ENCODE measurements around the gene POTEE. TPM values are rescaled to one million over a fixed set of nuclear protein-coding genes. Genes with fewer than 3 reads are reported as not detected.
"Not testable (repeated sequence)": the region's sequence is repeated elsewhere in the genome, so short reads cannot be mapped to it uniquely, and the experiment has no call there.

POTEE gene
- not detected in 2 replicates for total RNA-seq (2014; rRNA removed; shearing (Covaris generic))
- not detected in 2 replicates for polyA plus RNA-seq (2015; cell fraction: cytosol; rRNA removed)
- 0.07 TPM in 1 of 2 replicates, not detected in the other for polyA plus RNA-seq (2015; cell fraction: nucleus; rRNA removed)

- DNase-seq (ENCODE audit: low read depth, low spot score); in situ Hi-C loops (cut with HindIII; ENCODE audit: low pct_unique_long_range_greater_than_20kb, low sequenced_read_pairs): not testable (repeated sequence)
Measured at GRCh38 chr2:131209030-131209772, at the start of gene POTEE. TSS of gene POTEE (plus strand) at chr2:131209536. CDS start at chr2:131218403, 8,867 bp downstream.

GRCh38 chr2:131165562-131165961 is 43.8 kb upstream of the POTEE start:
- not testable (repeated sequence) for DNase-seq (ENCODE audit: low read depth, low spot score)

GRCh38 chr2:131168538-131168937 is 40.8 kb upstream of the POTEE start:
- no peak for DNase-seq (ENCODE audit: low read depth, low spot score)
- in situ Hi-C loops (cut with HindIII; ENCODE audit: low pct_unique_long_range_greater_than_20kb, low sequenced_read_pairs): no loop called here

More at GRCh38 chr2:131165562-131165961, 43.8 kb upstream of the POTEE start:
- in situ Hi-C loops (cut with HindIII; ENCODE audit: low pct_unique_long_range_greater_than_20kb, low sequenced_read_pairs): not testable (repeated sequence)

GRCh38 chr2:131178050-131178449 is 31.3 kb upstream of the POTEE start:
- DNase-seq (ENCODE audit: low read depth, low spot score); in situ Hi-C loops (cut with HindIII; ENCODE audit: low pct_unique_long_range_greater_than_20kb, low sequenced_read_pairs): not testable (repeated sequence)

GRCh38 chr2:131178721-131179418 is 30.5 kb upstream of the POTEE start:
- in situ Hi-C loops (cut with HindIII; ENCODE audit: low pct_unique_long_range_greater_than_20kb, low sequenced_read_pairs); DNase-seq (ENCODE audit: low read depth, low spot score): not testable (repeated sequence)

DNA sequence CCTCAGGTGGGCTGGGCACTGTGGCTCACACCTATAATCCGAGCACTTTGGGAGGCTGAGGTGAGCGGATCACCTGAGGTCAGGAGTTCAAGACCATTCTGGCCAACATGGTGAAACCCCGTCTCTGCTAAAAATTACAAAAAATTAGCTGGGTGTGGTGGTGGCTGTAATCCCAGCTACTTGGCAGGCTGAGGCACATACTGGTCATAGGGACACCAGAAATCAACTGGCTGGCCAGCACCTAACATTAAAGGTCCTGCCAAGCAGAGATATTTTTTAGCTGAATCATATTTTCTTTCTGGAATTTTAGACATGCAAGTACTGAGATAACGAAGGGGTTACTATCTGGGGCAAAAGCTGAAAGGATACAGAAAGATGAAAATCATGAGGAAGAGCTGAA is 27.9 kb upstream of the POTEE start:
- in situ Hi-C loops (cut with HindIII; ENCODE audit: low pct_unique_long_range_greater_than_20kb, low sequenced_read_pairs); DNase-seq (ENCODE audit: low read depth, low spot score): not testable (repeated sequence)

- DNase-seq (ENCODE audit: low read depth, low spot score); in situ Hi-C loops (cut with HindIII; ENCODE audit: low pct_unique_long_range_greater_than_20kb, low sequenced_read_pairs): not testable (repeated sequence)
Measured at GRCh38 chr2:131193421-131193820, 15.9 kb upstream of the POTEE start.

GRCh38 chr2:131196186-131196585 is 13.2 kb upstream of the POTEE start:
- in situ Hi-C loops (cut with HindIII; ENCODE audit: low pct_unique_long_range_greater_than_20kb, low sequenced_read_pairs); DNase-seq (ENCODE audit: low read depth, low spot score): not testable (repeated sequence)

DNA sequence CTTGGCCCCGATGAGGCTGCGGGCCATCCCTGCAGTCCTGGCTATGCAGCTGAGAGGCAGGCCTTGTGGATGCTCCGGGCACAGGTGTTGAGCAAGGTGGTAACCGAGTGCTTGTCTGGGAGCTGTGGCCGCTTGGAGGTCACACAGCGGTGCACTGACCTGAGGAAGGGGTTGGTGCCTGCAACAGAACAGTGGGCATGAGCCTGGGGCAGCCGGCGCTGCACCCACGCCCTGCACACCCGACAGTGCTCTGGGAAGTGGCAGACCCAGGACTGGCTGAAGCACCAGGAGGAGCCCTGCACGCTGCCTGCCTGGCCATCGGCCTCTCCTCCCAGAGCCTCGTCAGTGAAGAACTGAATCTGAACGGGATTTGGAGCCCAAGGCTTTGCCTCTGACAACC is 8.2 kb upstream of the POTEE start:
- no peak for DNase-seq (ENCODE audit: low read depth, low spot score)
- in situ Hi-C loops (cut with HindIII; ENCODE audit: low pct_unique_long_range_greater_than_20kb, low sequenced_read_pairs): no loop called here

DNA sequence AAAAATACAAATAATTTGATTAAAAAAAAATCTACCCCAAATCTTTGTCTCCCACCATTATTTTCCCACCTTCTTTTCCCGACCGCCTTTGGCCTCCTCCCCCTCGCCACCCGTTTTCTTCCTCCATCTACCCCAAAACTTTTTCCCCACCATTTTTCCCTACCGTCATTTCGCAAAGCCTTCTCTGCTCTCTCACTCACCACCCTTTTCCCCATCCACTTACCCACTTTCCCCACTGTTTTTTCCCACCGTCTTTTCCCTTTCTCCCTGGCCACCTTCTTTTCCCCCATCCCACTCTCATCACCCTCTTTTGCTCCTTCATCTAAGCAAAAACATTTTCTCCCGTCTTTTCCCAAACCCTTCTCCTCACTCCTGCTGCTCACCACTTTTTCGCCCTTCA is 1.5 kb upstream of the POTEE start:
- DNase-seq (ENCODE audit: low read depth, low spot score); in situ Hi-C loops (cut with HindIII; ENCODE audit: low pct_unique_long_range_greater_than_20kb, low sequenced_read_pairs): not testable (repeated sequence)

DNA sequence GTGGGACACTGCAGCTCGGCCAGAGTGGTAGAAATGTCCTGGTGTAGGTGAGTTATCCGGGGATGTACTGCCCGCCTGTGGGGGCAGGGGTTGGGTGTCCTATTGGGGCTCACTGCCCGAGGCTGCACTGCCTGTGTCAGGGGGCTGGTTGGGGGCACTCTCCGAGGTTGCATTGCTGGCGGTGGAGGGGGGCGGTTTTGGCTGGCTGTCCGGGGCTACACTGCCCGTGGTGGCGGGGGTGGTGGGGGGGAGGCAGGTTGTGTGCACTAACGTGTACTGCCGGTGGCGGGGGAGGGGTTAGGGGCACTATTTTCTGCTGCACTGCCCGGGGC is 403 bp downstream of the POTEE start:
- DNase-seq (ENCODE audit: low read depth, low spot score); in situ Hi-C loops (cut with HindIII; ENCODE audit: low pct_unique_long_range_greater_than_20kb, low sequenced_read_pairs): not testable (repeated sequence)

- in situ Hi-C loops (cut with HindIII; ENCODE audit: low pct_unique_long_range_greater_than_20kb, low sequenced_read_pairs); DNase-seq (ENCODE audit: low read depth, low spot score): not testable (repeated sequence)
Measured at GRCh38 chr2:131210434-131211211, 1.3 kb downstream of the POTEE start.

- in situ Hi-C loops (cut with HindIII; ENCODE audit: low pct_unique_long_range_greater_than_20kb, low sequenced_read_pairs); DNase-seq (ENCODE audit: low read depth, low spot score): not testable (repeated sequence)
Measured at GRCh38 chr2:131217238-131217986, 8.1 kb downstream of the POTEE start.

- peak; percentile 0 for DNase-seq (ENCODE audit: low read depth, low spot score)
- in situ Hi-C loops (cut with HindIII; ENCODE audit: low pct_unique_long_range_greater_than_20kb, low sequenced_read_pairs): not testable (repeated sequence)
Measured at GRCh38 chr2:131235543-131236449, 26.5 kb downstream of the POTEE start.
